Lung microvascular endothelial cell (primary cell): Measurements from ENCODE around the gene RELN. TPM values are rescaled to one million over a fixed set of nuclear protein-coding genes. Genes with fewer than 3 reads are reported as not detected.
"Not testable (repeated sequence)": the region's sequence is repeated elsewhere in the genome, so short reads cannot be mapped to it uniquely, and the experiment has no call there.

Experiments used
- DNase-seq, 2 donors: peaks; one replicate each; pipeline versions ENCODE4 v3.0.0 to v3.0.0-alpha.2; 2010; ENCODE audit warnings: low read depth in 2 of 2
- total RNA-seq: library from RNA; depleted of rRNA; stranded (reverse); fragments of >200 nt; gene quantifications from 2 replicates; pipeline ENCODE4 v1.2.1, GENCODE V29; 2014

RELN gene
- total RNA-seq, 1 donor from 2014 or later = 1,451 TPM

DNA sequence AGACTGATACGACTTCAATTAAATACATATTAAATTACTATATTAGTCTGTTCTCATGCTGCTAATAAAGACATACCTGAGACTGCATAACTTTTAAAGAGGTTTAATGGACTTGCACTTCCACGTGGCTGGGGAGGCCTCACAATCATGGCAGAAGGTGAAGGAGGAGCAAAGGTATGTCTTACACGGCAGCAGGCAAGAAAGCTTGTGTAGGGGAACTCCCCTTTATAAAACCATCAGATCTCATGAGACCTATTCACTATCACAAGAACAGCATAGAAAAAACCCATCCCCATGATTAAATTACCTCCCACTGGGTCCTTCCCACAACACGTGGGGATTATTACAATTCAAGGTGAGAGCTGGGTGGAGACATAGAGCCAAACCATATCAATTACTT lies 92.6 kb downstream of the RELN start:
- DNase-seq = not testable (repeated sequence)

DNA sequence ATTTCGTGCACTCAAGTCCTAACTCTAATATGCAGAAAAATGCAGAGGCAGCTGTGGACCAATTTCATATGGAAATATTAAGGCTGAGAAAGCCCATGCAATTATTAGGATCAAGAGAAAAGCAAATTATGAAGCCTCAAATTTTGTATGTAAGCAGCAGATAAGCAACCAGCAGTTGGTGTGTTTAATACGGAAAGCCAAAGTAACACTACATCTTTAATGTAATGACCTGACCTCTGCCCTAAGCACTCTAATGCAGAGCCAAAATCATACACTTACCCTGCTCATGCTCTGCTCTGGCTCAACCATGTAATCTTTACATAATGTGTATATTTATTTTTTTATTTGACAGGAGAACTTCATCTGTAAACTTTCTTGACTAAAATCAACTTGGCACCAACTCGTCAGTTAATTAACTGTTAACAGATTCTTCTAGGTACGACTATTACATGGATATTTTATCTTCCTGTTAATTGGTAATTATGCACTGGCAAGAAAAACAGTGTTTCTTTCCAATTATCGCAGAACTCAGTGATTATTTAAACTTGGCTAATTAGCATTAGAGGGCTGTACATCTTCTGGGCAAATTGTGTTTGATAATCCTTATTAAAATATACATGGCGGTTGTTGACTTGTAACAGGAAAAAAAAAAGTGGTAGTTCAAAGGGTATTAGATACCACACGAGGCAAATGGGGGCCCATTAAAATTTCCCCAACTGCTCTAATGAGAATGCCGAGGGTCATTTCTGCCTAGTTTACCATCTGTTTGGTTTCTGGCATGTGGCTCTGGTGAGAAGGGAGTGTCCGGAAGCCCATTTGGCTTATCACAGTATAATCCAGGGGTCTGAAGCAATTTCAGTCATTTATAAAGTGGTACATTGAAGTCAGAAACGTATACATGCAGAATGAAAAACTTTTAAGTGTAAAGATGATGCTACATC lies 94.5 kb downstream of the RELN start:
- DNase-seq = no peak

DNA sequence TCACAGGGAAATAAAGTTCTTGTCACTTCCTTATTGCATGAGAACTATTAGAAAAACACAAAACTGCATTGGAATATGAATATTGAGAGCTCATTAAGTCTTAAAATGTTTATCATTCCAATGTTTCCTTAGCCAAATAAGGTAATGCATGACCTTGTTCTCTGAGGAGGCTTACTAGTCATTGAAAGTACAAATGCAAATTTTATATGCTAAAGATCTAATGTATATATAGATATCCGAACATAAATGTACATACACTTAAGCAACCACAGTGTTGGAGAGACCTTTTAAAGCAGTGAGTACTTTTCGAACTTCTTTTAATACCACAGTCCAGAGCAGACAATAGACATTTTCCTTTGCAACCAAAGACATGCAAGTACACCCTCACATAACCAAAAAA lies 96.1 kb downstream of the RELN start:
- no peak for DNase-seq

DNA sequence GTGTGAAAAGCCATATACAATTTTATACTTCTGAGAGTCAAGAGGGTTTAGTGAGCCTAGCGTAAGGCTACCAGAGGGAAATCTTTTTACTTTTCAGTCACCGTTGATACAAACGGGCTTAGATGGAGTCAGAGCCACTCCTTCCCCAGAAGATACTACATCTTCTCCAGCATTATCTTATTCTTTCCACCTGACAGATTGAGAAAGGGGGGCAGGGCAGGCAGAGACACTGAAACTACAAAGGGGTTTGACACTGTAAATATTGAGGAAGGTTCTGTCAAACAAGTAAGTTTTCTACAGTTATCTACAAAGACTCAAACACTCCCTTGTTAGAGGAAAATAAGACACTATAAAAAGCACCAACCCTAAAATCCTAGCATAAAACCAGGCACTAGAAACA lies 100.0 kb downstream of the RELN start:
- DNase-seq = no peak

DNA sequence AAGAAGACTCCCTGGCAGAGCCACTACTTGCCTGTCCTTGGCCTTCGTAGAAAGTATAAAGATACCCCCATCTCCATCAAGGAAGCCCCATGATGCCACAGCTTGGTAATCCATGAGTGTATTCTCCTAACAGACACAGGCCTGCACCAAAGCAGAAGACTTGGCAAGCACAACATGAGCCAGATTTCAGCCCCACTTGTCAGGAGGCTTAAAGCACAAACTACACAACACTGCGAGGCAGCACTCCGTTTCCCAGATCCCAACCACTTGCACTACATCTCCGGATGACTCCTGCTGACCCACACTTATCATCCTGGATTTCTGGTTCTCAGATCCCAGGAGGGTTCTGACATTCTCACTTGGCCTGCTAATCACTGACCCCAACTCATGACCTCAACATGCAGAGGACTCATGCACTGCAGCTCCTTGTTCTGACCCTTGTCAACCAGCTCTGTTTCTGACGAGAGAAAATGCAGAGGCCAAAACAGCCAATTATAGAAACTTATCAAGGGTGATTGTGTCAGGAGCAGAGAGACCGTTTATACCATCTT lies 100.8 kb downstream of the RELN start:
- no peak for DNase-seq

- DNase-seq = peak in 1 of 2 donors; percentile 6
These were observed 101.4 kb downstream of the RELN start for GRCh38 chr7:103887853-103888602.

GRCh38 chr7:103887050-103887449 lies 102.4 kb downstream of the RELN start:
- no peak for DNase-seq

DNA sequence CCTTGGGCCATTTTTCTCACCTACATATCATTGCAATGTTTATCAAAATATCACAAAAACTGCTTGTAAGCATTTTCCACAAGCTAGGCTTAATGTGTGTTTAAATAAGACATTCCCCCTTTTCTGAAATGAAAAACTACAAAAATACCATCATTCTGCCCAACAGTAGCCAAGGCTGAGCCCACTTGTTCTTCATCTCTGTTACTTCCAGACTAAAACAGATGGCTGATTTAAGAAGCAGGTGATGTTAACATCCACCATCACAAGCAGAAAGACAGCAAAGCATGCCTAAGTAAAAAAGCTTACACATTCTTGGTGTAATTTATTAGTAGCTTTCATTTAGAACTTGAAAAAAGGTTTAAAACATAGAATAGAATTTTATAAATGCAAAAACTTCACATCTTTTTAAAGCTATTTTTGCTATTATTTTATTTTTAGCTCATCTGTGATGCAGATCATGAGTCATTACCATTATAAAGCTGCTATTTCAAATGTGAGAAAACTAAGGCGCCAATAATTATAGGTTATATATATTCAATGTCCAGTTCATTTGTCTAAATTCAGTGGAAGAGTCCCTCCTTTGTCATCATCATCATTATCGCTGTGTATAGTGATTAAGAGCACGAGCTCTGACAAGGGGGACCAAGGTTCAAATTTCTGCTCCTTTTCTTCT lies 109.4 kb downstream of the RELN start:
- no peak for DNase-seq

- DNase-seq = peak in 1 of 2 donors; percentile 24
These were observed 110.0 kb downstream of the RELN start for GRCh38 chr7:103879411-103879810.

- DNase-seq = no peak
These were observed 111.9 kb downstream of the RELN start for GRCh38 chr7:103877565-103877964.

DNA sequence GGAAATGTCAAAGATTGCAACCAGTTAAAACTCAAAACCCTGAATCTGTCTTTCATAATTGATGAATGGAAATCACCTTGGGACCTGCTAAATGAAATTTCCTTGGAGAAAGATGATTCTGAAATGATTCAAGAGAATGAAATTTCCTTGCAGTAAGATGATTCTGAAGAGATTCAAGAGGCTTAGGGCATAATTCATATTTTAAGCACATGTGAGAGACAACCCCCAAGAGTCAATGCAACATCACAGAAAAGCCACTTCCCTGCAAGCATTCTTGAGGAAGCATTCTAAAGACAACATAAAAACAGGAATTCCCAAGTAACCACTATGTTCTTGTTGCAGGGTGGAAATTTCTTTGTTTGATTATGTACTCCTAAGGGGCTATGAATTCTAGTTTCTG lies 113.7 kb downstream of the RELN start:
- DNase-seq = no peak

DNA sequence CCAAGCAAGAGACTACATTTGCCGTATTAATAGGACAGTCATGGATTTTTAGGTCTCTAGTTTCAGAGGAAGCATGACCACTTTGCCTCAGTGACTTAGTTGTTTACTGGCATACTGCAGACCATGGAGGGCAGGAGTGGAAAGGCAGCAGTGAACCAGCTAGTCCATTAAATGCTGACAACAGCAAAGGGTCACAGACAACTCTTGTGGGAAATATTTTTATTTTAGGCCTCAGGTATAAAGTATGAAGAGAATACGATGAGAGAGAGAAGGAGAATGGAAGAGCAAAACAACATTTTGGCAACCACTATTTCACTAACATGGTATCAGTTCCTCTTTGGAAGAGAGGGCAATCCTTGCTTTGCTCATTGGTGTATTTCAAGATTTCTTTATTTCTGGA lies 118.0 kb downstream of the RELN start:
- no peak for DNase-seq

GRCh38 chr7:103870664-103871063 lies 118.8 kb downstream of the RELN start:
- no peak for DNase-seq

DNA sequence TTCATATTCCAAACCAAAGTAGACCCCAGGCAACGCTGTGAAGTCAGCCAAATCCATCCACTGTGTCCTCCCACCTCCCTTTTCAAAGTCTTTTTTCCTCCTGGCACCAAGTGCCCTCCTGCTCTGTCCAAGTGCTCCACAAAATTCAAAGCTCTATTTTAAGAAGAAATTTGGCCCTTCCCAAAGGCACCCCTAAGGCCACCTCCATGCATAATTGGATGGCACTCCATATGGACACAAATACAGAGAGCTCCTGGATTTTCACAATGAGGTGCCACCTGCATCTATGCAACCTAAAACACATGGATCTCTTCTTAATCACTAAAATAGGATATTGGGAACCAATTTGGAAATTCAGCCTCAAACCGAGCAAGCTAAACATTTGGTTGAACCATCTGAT lies 121.6 kb downstream of the RELN start:
- DNase-seq = no peak

DNA sequence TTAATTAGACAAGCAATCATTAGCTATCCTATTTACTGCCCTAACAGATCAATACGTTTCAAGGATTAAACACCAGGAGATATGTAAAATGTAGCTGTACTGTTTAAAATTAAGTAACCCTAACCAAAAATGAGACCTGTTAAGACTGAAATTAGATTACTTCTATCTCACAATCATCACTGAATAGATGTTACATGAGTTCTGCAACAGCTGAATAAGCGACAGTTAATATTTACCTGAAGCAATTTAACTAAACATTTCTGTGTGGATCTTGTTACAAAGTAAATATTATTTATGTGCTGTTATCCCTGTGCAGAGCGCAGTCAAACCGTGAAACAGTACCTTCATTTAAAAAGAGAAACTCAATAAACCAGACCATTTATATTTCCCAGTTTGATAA lies 122.5 kb downstream of the RELN start:
- DNase-seq = no peak

- DNase-seq = no peak
These were observed 124.0 kb downstream of the RELN start for GRCh38 chr7:103865442-103865841.

DNA sequence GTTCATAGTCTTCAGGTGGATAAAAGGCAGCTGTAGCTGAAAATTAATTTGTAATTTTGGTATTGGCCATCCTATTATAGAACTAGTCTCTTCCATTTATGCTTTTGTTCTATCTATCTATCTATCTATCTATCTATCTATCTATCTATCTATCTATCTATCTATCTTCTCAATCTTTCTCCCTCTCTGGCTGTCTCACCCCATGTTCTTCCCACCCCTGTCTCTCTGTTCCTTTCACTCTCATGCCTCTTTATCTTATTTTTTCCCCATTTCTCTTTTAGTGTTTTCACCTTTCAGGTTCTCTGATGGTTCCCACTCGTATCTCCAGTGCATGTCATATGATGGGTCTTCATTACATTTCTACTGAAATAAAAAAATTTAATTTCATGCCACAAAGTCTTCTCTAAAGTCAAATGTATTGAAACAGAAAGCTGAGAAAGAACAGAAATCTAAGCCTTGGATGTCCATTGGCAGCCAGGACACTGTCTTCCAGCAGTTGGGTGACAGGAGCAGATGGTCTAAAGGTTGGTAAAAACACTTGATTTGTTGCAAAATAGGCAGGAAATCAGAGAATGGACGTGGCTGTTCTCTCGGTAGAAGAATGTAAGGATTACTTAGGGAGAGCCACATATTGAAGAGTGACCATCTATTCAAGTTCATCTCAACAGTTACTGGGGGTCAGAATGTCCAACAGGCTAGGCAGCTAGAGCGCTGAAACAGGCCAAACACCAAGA lies 127.0 kb downstream of the RELN start:
- DNase-seq = no peak

DNA sequence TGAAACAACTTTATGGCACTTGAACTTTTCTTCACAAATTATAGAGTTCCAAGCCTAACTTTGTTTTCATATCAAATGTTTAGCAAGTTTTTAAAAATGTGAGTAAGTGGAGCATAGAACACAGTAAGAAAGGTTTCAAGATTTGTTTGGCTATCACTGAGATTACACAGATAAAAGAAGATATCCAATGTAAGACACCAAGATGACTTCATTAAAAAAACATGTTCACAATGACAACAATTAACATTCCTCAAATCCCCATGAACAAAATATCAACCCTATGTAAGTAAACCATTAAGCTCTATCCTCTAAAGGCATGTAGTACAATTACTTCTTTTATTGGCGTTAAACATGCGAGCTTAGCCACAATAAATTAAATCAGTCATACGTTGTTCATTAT lies 129.7 kb downstream of the RELN start:
- no peak for DNase-seq

GRCh38 chr7:103857435-103857834 lies 132.0 kb downstream of the RELN start:
- DNase-seq = no peak

GRCh38 chr7:103856929-103857328 lies 132.5 kb downstream of the RELN start:
- DNase-seq = no peak

DNA sequence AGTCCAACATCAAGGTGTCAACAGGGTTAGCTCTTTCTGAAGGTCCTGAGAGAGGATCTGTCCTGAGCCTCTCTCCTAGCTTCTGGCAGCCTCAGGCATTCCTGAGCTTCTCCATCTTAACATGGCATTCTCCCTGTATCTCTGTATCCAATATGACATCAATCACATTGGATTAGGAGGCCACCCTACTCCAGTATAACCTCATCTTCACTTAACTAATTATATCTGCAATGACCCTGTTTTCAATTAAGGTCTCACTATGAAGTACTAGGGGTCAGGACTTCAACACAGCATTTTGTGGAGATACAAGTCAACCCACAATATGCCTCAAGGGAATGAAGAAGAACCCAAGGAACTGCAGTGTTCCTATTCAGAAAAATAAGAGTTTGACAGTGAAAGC lies 133.8 kb downstream of the RELN start:
- no peak for DNase-seq
